Ishikawa (cell line): ENCODE measurements around the gene FPGS.

Experiments
- CEBPB ChIP-seq: IDR thresholded peaks from 2 replicates; pipeline ENCODE4 v1.6.1; 2012
- CREB1 ChIP-seq: IDR thresholded peaks from 2 replicates; pipeline ENCODE4 v1.6.1; 2012; ENCODE audit warnings: low read depth
- EGR1 ChIP-seq: IDR thresholded peaks from 2 replicates; pipeline ENCODE4 v1.6.1; 2012
- EP300 ChIP-seq: IDR thresholded peaks from 2 replicates; pipeline ENCODE4 v1.6.1; 2012; ENCODE audit warnings: borderline replicate concordance
- FOXM1 ChIP-seq: IDR thresholded peaks from 2 replicates; pipeline ENCODE4 v1.6.1; 2012; ENCODE audit warnings: low read depth, borderline replicate concordance
- NFIC ChIP-seq: IDR thresholded peaks from 2 replicates; pipeline ENCODE4 v1.6.1; 2012
- RAD21 ChIP-seq: IDR thresholded peaks from 2 replicates; pipeline ENCODE4 v1.6.1; 2012; ENCODE audit warnings: low read depth
- TAF1 ChIP-seq: IDR thresholded peaks from 2 replicates; pipeline ENCODE4 v1.6.1; 2012; ENCODE audit warnings: low read depth, mild to moderate bottlenecking
- TCF12 ChIP-seq: IDR thresholded peaks from 2 replicates; pipeline ENCODE4 v1.6.1; 2012; ENCODE audit warnings: low read depth
- TEAD4 ChIP-seq: IDR thresholded peaks from 2 replicates; pipeline ENCODE4 v1.6.1; 2012
- YY1 ChIP-seq: IDR thresholded peaks from 2 replicates; pipeline ENCODE4 v1.6.1; 2012; ENCODE audit warnings: low read depth
- ZBTB7A ChIP-seq: IDR thresholded peaks from 2 replicates; pipeline ENCODE4 v1.6.1; 2012; ENCODE audit warnings: low read depth
- TF ChIP-seq, protein P1 (sequence below): IDR thresholded peaks from 2 replicates; pipeline ENCODE4 v1.6.1; 2012; ENCODE audit warnings: low read depth, mild to moderate bottlenecking
- TF ChIP-seq, protein P2 (sequence below): IDR thresholded peaks from 2 replicates; pipeline ENCODE4 v1.6.1; 2012
- TF ChIP-seq, protein P3 (sequence below): IDR thresholded peaks from 2 replicates; pipeline ENCODE4 v1.6.1; 2012

Gene FPGS

GRCh38 chr9:127777368-127777980 lies 25.2 kb upstream of the FPGS start:
- TF ChIP-seq EGR1 (no peak), TAF1 (no peak), NFIC (no peak), YY1 (no peak), CREB1 (no peak), TCF12 (no peak), FOXM1 (no peak), CEBPB (no peak), RAD21 (no peak)
- TF ChIP-seq, protein P1, sequence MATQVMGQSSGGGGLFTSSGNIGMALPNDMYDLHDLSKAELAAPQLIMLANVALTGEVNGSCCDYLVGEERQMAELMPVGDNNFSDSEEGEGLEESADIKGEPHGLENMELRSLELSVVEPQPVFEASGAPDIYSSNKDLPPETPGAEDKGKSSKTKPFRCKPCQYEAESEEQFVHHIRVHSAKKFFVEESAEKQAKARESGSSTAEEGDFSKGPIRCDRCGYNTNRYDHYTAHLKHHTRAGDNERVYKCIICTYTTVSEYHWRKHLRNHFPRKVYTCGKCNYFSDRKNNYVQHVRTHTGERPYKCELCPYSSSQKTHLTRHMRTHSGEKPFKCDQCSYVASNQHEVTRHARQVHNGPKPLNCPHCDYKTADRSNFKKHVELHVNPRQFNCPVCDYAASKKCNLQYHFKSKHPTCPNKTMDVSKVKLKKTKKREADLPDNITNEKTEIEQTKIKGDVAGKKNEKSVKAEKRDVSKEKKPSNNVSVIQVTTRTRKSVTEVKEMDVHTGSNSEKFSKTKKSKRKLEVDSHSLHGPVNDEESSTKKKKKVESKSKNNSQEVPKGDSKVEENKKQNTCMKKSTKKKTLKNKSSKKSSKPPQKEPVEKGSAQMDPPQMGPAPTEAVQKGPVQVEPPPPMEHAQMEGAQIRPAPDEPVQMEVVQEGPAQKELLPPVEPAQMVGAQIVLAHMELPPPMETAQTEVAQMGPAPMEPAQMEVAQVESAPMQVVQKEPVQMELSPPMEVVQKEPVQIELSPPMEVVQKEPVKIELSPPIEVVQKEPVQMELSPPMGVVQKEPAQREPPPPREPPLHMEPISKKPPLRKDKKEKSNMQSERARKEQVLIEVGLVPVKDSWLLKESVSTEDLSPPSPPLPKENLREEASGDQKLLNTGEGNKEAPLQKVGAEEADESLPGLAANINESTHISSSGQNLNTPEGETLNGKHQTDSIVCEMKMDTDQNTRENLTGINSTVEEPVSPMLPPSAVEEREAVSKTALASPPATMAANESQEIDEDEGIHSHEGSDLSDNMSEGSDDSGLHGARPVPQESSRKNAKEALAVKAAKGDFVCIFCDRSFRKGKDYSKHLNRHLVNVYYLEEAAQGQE, result no peak
- TF ChIP-seq, protein P2, sequence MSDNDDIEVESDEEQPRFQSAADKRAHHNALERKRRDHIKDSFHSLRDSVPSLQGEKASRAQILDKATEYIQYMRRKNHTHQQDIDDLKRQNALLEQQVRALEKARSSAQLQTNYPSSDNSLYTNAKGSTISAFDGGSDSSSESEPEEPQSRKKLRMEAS, result no peak

- no peak for TF ChIP-seq EGR1
- TF ChIP-seq CEBPB, result no peak
- no peak for TF ChIP-seq TAF1
- TF ChIP-seq ZBTB7A, result no peak
- TF ChIP-seq, protein P2, result no peak
- no peak for TF ChIP-seq CREB1
- TF ChIP-seq NFIC, result no peak
- TF ChIP-seq TEAD4, result no peak
- TF ChIP-seq, protein P1, result no peak
- TF ChIP-seq FOXM1, result no peak
- TF ChIP-seq, protein P3, sequence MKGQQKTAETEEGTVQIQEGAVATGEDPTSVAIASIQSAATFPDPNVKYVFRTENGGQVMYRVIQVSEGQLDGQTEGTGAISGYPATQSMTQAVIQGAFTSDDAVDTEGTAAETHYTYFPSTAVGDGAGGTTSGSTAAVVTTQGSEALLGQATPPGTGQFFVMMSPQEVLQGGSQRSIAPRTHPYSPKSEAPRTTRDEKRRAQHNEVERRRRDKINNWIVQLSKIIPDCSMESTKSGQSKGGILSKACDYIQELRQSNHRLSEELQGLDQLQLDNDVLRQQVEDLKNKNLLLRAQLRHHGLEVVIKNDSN, result no peak
- TF ChIP-seq YY1, result no peak
- no peak for TF ChIP-seq RAD21
- no peak for TF ChIP-seq EP300
- TF ChIP-seq TCF12, result no peak
Observed at GRCh38 chr9:127778280-127779135, 24.2 kb upstream of the FPGS start, which contains the start of gene SH2D3C. SH2D3C (minus strand) TSS chr9:127778666; CDS start chr9:127778627, 39 bp downstream.

DNA sequence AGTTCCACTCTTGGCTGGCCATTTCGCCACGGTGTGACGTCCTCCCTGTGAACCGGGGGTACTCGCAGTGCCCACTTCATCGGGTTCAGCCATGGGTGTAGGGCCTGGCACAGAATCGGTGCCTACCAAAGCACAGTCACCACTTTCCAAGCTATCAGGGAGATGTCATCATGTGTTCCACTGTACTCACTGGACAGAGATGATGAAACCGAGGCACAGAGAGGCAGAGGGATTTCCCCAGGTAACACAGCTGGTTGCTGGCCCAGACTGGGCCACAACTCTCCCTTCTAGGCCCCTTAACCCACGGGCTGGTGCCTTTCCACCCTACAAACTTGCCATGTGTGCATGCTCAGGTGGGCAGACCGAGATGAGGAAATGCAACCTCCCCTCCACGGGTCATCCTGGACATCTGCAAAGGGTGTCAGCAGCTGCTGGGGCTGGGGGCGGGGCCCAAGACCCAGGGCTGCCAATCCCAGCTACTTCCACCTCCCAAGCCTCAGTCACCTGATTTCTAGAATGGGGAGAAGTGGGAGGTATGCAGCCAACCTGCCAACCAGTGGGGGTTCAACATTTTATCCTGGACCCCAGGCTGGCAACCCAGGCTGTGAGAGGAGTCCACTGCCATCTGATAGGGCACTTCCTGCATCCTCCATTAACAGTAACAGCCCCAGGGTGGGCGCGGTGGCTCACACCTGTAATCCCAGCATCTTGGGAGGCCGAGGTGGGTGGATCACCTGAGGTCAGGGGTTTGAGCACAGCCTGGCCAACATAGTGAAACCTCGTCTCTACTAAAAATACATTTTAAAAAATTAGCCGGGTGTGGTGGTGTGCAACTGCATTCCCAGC lies 23.3 kb upstream of the FPGS start:
- TF ChIP-seq EP300, result no peak
- TF ChIP-seq TCF12, result no peak

DNA sequence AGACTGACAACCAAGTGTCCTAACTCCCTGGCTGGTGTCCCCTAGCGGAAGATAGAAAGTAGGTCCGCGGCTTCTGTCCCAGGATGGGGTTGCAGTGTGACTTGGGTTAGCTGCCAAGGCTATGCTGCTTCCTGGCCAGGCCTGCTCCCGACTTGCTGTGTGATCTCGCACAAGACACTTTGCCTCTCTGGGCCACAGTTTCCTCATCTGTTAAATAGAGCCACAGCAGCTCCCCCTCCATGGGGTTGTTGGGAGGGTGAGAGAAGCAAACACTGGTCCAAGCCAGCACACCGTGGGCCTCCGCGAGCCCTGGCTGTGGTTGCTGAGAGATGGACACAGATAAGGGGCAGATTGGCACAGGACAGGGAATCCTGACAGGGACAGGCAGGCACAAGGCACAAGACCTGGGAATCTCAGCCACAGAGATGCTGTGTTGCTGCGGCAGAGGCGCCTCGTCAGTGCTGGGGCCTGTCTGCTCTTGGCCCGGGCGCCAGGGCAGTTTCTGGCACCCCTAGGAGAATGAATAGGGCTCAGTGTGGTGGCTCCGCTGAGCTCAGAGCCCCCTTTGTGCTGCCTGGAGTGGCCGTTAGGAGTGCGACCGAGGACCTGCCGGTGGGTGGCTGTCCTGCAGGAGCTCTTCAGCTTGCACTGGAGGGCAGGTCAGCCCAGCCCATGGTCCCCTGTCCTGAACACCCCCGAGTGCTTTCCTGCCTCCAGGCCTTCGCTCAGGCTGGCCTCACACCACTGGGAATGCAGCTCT lies 22.4 kb upstream of the FPGS start:
- no peak for TF ChIP-seq NFIC
- TF ChIP-seq EGR1, result no peak
- TF ChIP-seq RAD21, result no peak
- TF ChIP-seq FOXM1, result no peak
- TF ChIP-seq CREB1, result no peak
- no peak for TF ChIP-seq TEAD4
- no peak for TF ChIP-seq CEBPB
- no peak for TF ChIP-seq YY1
- TF ChIP-seq, protein P1, result no peak
- TF ChIP-seq, protein P2, result no peak
- no peak for TF ChIP-seq ZBTB7A
- TF ChIP-seq, protein P3, result no peak
- no peak for TF ChIP-seq EP300
- no peak for TF ChIP-seq TCF12
- no peak for TF ChIP-seq TAF1
